Measurements from ENCODE around the gene DDC.
"Not testable (repeated sequence)": the region's sequence is repeated elsewhere in the genome, so short reads cannot be mapped to it uniquely, and the experiment has no call there.

DDC gene

GRCh38 chr7:50588937-50589336 lies 23.7 kb upstream of the DDC start:
- no peak for DNase-seq (ENCODE audit: low spot score)

DNA sequence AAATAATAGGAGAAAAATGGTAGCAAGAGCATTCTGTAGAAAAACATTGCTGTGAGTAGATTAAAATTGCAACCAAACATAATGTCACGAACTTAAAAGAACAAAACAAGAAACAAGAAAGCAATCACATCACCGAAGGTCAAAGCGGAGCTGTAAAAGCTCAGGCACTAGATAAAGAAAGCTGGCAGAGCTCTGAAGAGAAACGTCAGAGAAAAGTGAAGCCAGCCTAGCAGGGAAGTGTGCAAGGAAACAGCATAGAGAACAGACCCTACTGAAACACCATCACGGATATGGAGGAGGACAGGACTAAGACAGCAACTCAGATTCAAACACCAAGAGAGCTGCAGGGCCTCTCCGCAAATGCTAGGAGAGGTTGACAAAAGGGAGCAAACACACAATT lies 22.5 kb upstream of the DDC start:
- DNase-seq (ENCODE audit: low spot score) = no peak

- no peak for DNase-seq (ENCODE audit: low spot score)
These were observed 19.7 kb upstream of the DDC start for GRCh38 chr7:50584793-50585408.

GRCh38 chr7:50584386-50584785 lies 19.2 kb upstream of the DDC start:
- no peak for DNase-seq (ENCODE audit: low spot score)

DNA sequence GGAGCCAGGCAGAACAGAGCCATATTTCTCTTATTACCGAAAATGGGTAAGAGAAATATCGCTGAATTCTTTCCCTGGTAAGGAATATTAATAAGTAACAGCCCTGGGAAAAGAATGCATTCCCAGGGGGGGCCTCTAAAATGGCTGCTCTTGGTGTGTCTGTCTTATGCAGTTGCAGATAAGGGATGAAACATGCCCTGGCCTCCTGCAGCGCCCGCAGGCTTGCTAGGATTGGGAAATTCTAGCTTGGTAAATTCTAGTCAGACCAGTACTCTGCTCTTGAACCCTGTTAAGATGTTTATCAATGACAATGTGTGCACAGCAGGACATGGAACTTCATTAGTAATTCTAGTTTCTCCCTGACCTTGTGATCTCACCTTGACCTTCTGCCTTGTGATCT lies 18.1 kb upstream of the DDC start:
- DNase-seq (ENCODE audit: low spot score) = not testable (repeated sequence)

GRCh38 chr7:50582271-50582670 lies 17.1 kb upstream of the DDC start:
- DNase-seq (ENCODE audit: low spot score) = not testable (repeated sequence)

DNA sequence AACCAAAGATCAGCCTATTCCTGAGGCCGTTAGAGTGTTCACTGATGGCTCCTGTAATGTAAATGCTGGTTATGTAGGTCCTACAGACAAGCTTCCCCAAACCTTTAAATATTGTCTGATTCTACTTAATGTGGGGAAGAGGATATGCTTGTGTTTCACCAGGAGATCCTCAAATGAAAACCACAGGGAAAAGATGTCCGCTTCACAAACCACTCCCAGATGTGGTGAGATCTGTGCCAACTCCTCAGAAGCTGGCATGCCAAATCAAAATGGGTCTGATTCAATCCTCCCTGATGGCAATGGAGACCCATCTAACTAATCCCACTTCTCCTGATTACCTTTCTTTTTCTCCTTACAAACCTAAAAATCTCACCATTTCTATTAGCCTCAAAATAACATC lies 15.5 kb upstream of the DDC start:
- DNase-seq (ENCODE audit: low spot score) = not testable (repeated sequence)

GRCh38 chr7:50580057-50580456 lies 14.9 kb upstream of the DDC start:
- DNase-seq (ENCODE audit: low spot score) = no peak

GRCh38 chr7:50578105-50578504 lies 12.9 kb upstream of the DDC start:
- not testable (repeated sequence) for DNase-seq (ENCODE audit: low spot score)

GRCh38 chr7:50577569-50577968 lies 12.4 kb upstream of the DDC start:
- no peak for DNase-seq (ENCODE audit: low spot score)

GRCh38 chr7:50576388-50576787 lies 11.2 kb upstream of the DDC start:
- not testable (repeated sequence) for DNase-seq (ENCODE audit: low spot score)

DNA sequence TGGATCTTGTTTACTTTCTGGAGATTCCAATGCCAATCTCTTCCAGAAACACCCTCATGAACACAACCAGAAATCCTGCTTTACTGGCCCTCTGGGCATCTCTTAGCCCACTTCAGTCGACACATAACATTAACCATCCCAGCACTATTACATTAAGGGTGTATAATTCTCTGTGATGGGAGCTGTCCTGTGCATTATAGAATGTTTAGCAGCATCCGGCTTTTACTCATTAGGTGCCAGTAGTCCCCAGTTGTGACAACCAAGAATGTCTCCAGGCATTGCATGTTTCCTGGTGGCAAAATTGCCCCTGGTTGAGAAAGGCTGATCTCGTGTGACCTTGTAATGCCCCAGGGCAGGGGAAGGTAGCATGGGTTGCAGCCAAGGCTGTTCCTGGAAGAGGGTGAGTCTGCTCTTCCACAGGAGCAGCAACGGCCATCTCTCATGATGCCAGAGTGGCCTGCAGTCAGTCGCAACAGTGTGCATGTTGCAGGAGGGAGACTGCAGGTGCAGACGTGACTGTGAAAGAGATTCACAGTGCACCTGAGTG lies 2.6 kb upstream of the DDC start:
- DNase-seq (ENCODE audit: low spot score) = no peak

GRCh38 chr7:50565977-50566376 lies 772 bp upstream of the DDC start:
- DNase-seq (ENCODE audit: low spot score) = no peak

DNA sequence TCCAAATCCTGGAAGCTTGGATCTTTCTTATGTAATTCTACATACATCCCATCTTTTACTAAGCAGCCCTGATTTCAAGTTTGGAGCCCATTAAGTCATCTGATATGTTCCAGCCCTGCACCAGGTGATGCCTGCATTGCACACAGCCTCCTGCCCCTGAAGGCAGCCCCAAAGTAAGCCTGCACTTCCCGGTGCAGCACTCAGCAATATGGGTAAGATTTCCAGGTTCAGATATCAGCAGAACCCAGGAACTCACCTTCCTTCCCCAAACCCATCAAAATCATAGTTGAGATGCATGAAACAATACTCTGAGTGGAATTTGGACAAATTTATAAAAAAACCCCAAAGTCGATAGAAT lies 333 bp upstream of the DDC start:
- DNase-seq (ENCODE audit: low spot score) = no peak

GRCh38 chr7:50564171-50564570 lies 1.0 kb downstream of the DDC start:
- no peak for DNase-seq (ENCODE audit: low spot score)

GRCh38 chr7:50562136-50562535 lies 3.1 kb downstream of the DDC start:
- no peak for DNase-seq (ENCODE audit: low spot score)

GRCh38 chr7:50560865-50561351 lies 4.3 kb downstream of the DDC start:
- no peak for DNase-seq (ENCODE audit: low spot score)

- DNase-seq (ENCODE audit: low spot score) = no peak
These were observed 5.3 kb downstream of the DDC start for GRCh38 chr7:50559881-50560280.

DNA sequence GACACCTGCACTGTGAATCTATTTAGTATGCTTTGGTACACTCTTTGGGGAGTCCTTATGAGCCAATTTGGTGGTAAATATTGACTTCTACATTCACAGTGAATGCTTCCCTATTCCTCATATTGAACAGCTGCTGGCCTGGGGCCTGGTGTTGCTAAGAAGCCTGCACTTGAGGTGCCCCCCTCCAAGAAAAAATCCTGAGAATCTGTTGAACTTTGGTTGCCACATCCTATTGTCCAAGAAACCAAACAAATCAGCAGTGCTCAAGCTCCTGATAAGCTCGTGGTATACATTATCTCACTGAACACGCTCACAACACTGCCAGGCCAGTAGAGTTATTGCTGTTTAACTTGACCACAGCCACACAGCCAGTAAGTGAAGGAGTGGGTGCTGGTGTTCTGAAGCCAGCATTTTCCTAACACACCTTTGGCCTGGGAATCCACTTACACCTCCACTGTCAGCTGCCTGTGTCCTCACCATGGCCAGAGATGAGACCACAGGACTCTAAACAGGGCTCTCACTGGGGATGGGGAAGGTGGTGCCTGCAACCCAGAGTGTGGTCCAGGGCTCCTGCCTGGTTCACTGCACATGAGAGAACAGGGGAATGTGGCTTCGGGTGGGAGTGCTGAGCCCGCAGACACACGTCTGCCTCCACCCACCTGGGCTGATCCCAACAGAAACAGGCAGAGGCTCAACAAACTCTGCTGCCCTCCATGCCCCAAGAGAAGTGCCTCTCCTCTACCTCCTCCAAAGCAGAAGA lies 6.7 kb downstream of the DDC start:
- no peak for DNase-seq (ENCODE audit: low spot score)

- DNase-seq (ENCODE audit: low spot score) = no peak
These were observed 8.1 kb downstream of the DDC start for GRCh38 chr7:50557099-50557498.

DNA sequence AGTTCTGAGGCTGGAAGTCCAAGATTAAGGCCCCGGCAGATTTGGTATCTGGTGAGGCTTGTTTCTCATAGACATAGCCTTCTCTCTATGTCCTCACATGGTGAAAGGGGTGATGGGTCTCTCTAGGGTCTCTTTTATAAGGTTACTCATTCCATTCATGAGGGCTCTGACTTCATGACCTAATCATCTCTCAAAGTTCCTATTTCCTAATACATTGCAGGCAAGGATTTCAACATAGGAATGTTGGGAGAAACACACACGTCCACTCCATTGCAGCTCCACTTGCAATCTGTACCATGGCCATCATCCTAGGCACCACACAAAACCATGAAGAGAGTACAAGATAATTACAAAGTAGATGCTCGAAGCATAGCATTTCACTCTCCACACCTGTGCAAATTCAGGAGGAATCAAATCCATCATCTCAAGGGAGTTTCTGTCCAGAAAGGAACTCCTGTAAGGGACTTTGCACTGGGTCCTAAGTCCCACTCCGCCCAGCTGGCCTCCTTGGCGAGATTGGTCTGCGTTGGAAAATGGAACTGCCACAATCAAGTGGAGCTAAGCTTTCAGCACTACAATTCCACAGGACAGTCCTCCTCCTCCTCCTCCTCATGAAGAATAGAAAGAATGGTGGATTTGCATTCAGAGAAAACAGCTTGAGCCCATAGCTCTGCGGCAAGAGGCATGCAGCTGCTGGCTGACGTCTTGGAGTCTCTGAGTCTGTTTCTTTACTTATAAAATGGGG lies 8.8 kb downstream of the DDC start:
- DNase-seq (ENCODE audit: low spot score) = no peak

- DNase-seq (ENCODE audit: low spot score) = no peak
These were observed 9.5 kb downstream of the DDC start for GRCh38 chr7:50555594-50556140.
